HG02571 (cell line): ENCODE measurements around the gene PRELP.
"Not testable (repeated sequence)": the region's sequence is repeated elsewhere in the genome, so short reads cannot be mapped to it uniquely, and the experiment has no call there.

Source experiments
- ATAC-seq: cut with Tn5 transposase; IDR thresholded peaks from one replicate; pipeline ENCODE4 v1.9.1; 2021; ENCODE audit warnings: mild to moderate bottlenecking, moderate library complexity; ENCODE audit not compliant: unreplicated experiment

The PRELP gene

DNA sequence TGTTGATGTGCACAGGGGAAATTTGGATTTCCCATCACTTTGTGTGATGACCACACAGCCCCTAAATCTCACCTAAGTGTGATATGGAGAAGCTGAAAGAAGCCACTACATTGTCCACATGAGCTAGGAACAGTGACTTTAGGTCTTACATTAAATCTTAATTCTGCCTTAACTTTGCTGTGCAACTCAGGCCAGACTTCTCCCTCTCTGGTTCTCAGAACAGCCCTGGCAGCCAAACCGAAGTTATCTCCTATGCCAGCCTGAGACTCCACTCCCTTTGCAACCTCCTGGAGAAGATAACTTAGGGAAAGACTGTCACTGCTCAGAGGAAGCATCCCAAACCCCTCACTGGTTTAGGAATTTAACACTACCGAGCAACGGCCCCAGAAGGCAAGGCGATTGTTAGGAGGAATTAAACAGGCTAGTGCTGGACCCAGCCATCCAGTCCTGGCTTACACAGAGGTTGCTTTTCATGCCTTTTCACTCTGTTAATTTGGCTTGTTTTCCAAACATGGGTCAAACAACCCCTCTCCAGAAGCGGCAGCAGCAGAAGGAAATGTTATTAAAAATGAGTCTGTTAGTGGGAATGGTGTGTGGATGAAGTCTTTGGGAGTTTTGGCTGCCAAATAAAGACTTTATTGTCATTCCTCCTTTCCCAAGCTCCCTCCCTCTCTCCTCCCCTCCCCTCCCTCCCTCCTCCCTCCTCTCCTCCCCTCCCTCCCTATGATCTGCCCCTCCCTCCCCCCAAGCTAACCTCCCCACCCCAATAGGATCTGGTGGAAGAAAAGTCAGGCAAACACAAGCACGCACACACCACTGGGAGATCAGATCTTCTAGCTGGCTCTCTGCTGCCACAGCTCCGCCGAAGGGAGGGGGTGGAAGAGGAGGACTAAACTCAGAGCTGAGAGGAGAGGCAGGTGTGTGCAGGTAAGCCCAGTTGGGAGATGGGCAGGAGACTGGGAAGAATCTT, at the start of gene PRELP:
PRELP (plus strand) TSS at position 795 of the 970 bp plus-strand sequence. CDS start 7,379 bp downstream, outside the sequence.
- no peak for ATAC-seq

DNA sequence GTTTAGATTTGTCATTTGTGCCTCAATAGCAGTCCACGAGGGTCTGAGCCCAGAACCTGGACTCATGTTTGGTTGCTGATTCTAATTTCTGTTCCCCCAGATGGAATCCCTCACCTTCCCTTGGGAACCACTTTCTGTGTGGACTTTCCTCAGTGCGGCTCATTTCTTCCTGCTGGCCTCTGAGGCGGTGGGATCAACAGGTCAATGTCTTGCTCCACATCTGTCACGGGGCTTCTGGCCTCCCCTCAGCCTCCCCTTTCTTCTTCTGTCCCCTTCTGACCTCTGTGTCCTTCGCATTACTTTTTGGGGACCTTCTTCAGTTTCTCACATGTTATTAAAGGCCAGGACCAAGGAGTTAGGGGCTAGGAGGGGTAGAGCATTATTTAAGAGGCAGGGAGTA, 49.2 kb upstream of the PRELP start:
- no peak for ATAC-seq

DNA sequence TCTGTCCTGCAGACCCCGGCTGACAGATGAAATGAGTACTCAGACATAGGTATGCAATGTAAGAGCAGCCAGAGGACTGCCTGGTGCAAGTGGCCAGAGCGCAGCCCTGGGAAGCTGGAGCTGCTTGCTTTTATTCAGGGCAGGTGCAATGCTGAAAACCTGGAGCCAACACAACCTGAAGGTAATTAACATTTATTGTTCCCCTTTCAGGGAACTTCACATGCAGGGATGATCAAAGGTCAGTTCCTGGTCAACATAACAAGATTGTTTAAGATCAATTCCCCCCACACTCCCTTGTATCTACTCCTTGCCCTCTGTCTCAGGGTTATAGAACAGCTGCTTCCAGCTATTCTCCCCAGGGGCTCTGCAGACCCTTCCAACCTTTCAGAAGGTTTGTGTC, 48.7 kb upstream of the PRELP start:
- no peak for ATAC-seq

DNA sequence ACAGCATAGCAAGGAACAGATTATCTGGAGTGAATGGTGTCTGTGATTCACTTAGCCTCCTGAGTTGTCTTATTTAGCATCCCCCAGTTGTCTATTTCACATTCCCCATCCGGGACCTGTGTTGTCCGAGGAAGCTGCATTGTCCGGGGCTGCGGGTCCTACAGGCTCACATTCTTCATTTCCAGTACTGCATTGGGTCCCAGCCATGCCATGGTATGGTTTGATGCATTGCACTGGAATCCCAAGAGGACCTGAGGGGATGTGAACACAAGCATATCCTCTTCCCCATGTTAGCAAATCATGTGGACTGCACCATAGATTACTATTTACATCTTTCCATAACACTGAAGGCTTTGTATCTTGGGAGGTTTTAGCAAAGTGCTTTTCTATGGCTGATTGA, 48.2 kb upstream of the PRELP start:
- ATAC-seq: no peak

DNA sequence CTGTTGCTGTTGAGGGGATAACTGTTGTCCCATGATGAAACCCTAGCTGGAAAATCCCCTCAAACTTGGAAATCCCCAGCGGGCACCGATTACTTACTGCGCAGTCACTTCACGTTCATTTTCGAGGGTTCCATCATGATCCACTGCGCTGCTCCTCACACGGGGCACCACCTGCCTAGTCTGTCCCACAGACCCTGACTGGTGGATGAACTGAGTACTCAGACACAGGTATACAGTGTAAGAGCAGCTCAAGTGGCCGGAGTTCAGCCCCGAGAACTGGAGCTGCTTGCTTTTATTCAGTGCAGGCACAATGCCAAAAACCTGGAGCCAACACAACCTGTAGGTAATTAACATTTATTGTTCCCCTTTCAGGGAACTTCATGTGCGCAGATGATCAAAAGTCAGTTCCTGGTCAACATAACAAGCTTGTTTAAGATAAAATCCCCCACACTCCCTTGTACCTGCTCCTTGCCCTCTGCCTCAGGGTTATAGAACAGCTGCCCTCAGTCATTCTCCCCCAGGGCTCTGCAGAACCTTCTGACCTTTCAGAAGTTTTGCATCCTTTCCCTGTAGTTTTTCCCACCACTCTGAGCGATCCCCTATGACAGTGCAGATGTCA, 46.5 kb upstream of the PRELP start:
- no peak for ATAC-seq

DNA sequence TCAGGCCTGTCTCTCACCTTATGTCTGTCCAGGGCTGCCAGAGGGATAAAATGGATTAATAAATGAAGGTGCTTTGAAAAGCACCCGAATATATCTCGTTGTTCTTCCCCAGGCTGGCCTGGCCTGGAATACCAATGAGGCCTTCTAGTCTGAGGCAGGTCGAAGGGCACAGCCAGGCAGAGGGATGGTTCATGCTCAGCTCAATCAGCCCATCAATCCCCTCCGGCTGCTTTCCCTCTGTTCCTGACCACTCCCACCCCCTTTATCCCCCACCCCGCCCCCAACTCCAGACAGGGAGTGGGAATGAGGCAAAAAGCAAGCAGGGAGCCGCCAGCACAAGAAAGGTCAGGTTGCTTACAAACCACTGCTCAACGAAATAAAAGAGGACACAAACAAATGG, 40.0 kb upstream of the PRELP start:
- no peak for ATAC-seq

DNA sequence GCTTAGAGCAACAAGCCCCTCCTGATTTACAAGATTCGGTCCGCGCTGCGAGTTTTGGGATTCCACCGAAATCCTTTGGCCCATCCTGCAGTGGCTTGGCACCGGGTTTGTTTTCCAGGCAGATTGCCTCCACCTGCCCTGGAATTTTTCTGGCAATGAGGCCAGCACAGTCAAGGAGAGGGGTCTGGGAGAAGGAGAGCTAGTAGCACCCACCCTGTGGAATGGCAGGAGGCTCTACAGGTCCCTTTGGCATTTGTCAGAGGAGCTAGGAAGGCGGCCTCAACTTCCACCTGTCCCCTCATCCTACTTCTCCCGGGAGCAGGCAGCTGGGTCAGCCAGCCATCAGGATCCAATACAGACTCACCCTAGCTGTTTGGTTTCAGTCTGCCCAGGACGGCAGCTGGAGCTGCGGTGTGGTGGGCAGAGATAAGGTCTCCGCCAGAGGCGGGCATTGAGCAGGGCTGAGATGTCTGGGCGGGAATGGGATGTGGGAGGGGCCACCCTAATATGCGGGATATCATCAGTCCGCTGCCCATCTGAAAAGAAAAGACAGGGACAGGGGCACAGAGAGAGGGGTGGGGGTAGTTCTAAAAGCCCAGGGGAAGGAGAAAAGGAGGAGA, 37.8 kb upstream of the PRELP start:
- no peak for ATAC-seq

DNA sequence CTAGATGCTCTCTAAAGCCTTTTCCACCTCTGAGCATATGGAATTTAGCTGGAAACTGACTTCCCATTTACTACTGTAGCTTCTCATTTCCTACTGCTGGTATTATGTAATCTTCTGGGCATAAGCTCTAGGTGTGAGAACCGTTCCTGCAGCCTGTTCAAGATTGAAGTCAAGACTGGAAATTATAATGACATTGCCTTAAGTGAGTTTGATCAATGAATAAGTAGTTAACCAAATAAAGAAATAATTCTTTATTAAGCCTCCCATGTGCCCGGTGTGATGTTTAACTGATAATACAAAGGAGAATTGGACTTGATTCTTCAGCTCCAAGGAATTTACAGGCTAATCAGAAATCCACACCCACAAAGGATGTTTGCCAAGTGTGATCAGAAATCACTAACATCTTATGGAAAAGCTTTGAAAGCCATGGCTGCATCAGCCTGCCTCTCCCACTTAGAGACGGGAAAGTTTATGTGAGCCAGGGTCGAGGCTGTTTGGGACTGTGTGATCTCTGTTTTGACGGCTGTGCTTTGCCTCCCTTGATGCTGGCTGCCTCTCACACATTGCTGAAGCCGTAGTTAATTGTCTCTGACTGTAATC, 36.4 kb upstream of the PRELP start:
- ATAC-seq: no peak

DNA sequence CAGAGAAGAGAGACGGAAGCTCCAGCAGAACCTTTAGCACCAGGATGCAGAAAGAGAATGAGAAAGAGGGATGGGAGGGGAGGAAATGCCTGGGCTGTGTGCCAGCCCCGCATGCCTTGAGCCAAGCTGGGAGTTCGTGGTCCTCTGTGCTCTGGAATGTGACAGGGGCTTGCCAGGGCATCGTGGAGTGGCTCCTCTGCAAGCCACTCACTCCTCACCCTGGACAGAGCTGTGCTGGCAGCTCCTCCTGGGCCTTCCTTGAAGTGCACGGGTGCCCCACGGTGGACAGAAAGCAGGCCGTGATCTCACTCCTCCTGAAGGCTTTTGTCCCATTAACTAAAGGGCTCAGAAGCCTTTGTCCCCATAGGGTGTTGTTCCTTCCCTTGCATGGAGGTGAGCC, 34.8 kb upstream of the PRELP start:
- ATAC-seq: no peak

DNA sequence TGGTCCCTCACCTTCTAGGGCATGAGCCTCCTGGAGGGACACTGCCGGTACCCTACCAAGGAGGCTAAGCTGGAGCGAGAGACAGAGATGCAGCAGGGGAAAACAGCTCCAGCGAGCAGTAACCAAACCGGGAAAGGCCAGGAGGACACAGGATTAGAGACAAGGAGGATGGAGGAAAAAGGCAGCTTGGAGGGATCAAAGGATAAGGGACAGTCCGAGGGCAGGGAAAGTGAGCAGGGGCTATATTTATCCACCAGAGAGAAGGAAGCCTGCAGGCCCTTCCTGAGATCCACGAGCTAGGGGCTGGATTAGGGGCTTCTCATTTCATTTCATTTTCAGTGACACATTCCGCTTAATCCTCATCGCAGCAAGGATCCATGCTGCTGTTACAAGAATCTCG, 33.8 kb upstream of the PRELP start:
- ATAC-seq: no peak

DNA sequence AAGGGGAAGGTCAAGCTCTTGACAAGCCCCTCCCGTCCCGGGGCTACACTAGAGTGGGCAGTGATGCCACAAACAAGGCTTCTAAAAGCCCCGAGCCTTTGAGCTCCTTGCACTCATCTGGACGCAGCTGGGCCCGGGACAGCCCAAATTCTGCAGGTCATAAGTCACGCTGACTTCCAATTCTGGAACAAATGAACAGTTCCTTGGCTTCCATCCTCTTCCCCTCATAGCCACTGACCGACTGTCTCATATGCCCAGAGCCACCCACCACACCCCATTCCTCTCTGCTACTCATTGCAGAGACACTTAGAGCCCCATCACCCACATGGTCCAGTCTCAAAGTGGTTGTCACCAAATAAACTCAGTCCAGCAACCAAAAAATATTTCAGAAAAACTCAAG, 32.8 kb upstream of the PRELP start:
- no peak for ATAC-seq

DNA sequence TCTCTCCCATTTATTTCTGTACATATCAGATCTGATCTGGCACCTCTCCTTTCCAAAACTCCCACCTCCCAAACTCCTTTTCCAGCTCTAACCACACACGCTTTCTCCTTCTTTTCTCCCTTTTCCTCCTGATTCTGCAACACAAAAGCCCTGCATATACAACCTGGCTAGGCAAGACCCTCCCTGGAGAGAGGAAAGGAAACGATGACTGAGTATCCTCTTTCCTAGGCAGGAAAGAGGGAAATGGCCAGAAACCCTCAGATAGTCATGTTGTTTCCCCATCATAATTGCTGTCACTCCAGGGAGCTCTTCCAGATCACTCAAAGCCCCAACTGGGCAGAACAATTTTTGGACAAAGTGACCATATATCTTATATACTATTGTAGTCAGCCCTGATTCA, 32.3 kb upstream of the PRELP start:
- no peak for ATAC-seq

DNA sequence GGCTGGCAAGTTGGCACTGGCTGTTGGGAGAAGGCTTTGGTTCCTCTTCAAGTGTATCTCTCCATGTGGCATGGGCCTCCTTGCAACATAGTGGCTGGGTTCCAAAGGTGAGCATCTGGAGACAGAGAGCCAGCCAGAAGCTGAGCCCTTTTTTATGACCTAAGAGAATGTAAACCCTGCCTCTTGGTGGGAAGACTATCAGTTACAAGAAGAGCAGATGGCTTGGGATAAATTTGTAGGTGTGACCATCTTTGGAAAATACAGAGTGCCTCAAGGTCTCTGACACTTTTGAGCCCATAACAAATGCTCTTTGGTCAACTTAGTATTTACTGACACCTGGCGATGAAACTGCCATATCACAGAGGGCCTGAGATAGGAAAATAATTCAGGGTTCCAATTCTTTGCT, 31.4 kb upstream of the PRELP start:
- no peak for ATAC-seq

DNA sequence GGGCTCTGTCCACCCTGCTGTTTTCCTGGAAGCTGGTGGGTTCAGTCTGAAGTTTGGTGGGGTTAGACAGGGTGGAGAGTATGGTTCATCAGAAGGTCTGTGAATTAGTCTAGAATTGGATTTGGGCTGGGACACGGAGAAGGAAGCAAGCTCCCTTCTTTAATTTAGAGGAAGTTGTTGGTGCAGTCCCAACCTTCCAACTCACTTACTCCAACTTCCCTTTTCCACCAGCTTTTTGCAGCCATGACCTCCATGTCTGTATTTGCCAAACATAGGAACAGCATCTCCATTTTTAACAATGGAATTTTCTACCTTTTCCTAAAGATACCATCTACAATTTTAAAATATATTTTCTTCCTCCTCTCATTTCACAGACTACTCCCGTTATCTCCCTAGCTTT, 28.5 kb upstream of the PRELP start:
- ATAC-seq: no peak

DNA sequence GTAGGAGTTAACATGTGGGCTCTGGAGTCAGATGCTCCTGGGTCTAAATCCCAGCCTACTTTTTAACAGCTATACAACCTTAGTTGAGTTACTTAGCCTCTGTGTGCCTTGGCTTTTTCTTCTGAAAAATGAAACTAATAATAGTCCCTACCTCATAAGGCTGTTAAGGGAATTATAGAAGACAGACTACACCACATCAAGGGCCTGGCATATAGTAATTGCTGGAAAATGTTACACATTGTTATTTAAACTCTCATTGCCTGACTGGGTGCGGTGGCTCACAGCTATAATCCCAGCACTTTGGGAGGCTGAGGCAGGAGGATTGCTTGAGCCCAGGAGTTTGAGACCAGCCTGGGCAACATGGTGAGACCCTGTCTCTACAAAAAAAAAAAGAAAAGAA, 28.0 kb upstream of the PRELP start:
- ATAC-seq: not testable (repeated sequence)

DNA sequence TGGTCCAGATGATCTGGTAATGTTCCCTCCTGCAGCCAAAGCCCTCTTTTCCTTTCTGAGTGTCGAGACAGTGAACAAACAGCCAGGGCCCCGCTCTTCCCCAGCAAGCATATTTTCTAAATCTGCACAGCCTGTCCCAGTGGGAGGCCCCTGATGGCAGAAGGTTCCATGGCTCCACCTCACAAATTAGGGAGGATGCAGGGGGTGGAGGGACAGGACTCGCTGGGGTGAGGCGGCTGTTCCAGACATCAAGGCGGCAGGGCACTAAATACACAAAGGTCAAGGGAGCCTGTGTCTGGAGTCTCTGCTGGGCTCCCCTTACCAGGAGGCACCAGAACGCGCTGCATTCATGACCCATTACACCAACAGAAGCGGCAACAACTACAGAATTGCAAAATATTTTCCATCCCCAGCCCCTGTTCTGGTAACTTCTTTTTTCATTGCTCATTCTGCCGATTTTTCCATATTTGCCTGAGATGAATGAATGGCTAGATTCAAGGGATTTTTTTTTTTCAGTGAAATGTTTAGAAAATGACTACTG, 27.0 kb upstream of the PRELP start:
- ATAC-seq: no peak

DNA sequence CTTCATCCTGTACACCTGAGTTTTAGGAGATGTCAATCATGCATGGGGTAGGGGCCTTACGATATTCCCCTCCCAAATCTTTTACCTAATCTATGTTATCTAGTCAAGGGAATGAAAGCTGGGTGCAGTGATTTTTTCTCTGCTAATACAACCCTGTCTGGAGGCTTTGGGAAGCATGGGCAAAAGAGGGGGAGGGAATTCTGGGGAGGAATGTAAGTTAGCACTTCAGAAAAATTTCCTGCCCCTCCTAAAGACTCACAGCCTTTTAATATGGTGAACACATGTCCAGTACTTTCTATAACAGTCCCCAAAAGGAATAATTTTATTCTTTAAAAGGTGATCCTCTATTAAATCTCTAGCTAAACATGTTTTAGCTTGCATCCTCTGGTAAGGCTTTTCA, 25.6 kb upstream of the PRELP start:
- ATAC-seq: no peak

DNA sequence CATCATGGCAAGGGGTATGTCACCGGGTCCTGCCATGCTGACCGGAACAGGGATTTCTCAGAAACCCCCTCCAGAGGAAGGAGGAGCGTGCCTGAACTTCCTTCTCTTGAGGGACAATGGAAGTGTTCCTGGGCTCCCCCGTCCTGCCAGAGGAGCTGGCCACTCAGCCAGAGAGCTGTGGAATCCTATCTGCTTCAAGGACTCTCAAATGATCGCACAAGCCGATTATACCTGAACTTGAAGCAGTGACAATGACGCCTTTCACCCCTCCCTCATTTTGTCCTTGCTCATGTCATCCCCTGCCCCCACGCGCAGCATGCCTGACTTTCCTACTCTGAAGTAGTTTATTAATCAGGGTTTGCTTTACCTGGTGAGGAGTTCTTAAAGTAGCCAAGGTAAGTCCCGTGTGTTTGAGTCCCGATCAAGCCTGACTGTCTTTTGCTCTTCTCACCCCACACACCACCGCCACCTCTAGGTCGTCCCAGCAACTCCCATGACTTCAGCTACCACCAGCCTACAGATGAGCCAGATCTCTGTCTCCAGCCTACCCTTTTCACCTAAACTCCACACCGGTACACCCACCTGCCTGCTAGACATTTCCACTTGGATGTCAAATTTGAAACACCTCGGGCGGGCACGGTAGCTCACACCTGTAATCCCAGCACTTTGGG, 25.0 kb upstream of the PRELP start:
- ATAC-seq: no peak

DNA sequence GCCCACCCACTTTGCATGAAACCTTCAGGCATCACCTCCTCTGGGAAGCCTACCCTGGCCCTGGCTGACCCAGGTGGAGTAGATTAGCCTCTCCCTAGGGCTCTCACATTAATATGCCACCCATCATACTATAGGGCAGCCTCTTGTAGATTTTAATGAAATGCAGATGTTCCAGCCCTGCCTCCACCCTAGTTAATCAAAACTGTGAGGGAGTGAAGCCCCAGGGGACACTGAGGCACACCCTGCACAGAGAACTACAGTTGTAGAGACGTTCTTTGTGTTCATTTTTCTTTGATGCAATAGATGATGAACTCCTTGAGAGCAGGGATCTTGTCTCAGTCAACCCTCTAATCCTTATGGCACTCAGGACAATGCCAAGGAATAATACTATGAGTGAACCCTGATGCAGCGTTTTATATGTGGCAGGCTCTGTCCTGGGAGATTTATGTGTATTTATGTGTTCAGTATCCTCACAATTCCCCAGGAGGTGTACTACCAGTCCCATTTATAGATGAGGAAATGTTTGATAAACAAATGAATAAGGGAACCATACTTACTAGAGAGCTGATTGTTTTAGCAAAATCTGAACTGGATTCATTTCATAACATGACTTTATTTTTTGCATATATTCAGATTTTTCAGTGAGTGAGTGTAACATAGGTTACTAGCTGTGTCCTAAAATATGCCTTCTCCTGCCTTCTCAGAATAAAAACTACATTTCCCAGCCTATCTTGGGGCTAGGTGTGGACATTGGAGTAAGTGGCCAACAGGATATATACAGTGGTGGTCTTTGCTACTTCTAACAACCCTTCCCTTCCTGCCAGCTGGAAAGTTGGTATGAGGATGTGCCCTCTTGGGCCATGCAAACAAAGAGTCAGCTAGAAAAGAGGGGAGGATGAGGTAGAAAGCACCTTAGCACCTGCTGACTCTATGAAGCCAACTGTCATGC, 23.5 kb upstream of the PRELP start:
- no peak for ATAC-seq

DNA sequence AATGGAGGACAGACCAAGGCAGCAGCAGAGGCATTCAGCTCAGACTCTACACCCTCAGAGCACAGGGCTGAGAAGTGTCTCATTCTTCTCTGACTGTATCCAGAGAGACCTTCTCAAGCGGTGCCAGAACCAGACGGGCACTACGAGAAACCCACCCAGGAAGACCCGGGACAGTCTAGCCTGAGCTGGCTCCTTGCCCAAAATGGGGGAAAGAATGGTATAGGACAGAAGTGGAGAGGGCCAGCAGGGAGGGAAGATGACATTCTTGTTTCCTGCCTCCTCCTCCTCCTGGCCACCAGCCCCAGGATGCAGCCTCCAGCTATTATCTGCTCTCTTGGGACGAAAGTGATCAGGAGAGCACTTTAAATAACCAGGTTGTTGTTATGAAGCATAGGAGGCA, 22.6 kb upstream of the PRELP start:
- ATAC-seq: no peak
